SU-DHL-6 (cell line): ENCODE results near the gene PAIP2.

Source experiments
- H2AFZ ChIP-seq: fragments of 200-600 bp; sonication (generic); 2 replicates; pipeline ENCODE4 v1.6.1; 2014; ENCODE audit warnings: low read depth, mild to moderate bottlenecking, moderate library complexity, mixed read lengths, antibody characterized with exemption, low read length; ENCODE audit not compliant: severe bottlenecking
- H3F3A ChIP-seq: fragments of 200-600 bp; shearing (Covaris generic); 2 replicates; pipeline ENCODE4 v1.6.0; 2016; ENCODE audit warnings: antibody characterized with exemption, mild to moderate bottlenecking; ENCODE audit not compliant: insufficient read depth
- H3K27ac ChIP-seq: fragments of 200-600 bp; sonication (generic); 2 replicates; pipeline ENCODE4 v1.5.1; 2016; ENCODE audit warnings: low read depth, mild to moderate bottlenecking, low read length, moderate library complexity, mixed read lengths
- H3K27me3 ChIP-seq: fragments of 200-600 bp; sonication (generic), shearing (Covaris generic); 2 replicates; pipeline ENCODE4 v1.6.0; 2014; ENCODE audit warnings: mild to moderate bottlenecking, low read length
- H3K36me3 ChIP-seq: fragments of 200-600 bp; sonication (generic); 2 replicates; pipeline ENCODE4 v1.6.1; 2014; ENCODE audit warnings: mild to moderate bottlenecking, low read length, mixed read lengths
- H3K4me2 ChIP-seq: fragments of 300-600, 200-600 bp; shearing (Covaris generic), sonication (generic); 2 replicates; pipeline ENCODE4 v1.6.0; 2014; ENCODE audit warnings: low read length, low read depth, mild to moderate bottlenecking; ENCODE audit not compliant: poor library complexity, severe bottlenecking
- H3K4me3 ChIP-seq: fragments of 200-600 bp; sonication (generic); 2 replicates; pipeline ENCODE4 v1.5.1; 2014; ENCODE audit warnings: antibody characterized with exemption, low read length, mild to moderate bottlenecking, mixed read lengths; ENCODE audit not compliant: insufficient read depth, poor library complexity, severe bottlenecking
- H3K79me2 ChIP-seq: fragments of 200-600 bp; sonication (generic); 2 replicates; pipeline ENCODE4 v1.6.1; 2014; ENCODE audit warnings: mild to moderate bottlenecking, low read length, moderate library complexity; ENCODE audit not compliant: insufficient read depth
- H3K9ac ChIP-seq: fragments of 200-600 bp; sonication (generic); 2 replicates; pipeline ENCODE4 v1.7.0; 2014; ENCODE audit warnings: mild to moderate bottlenecking, low read length
- H3K9me2 ChIP-seq: fragments of 200-600 bp; sonication (generic); replicated peaks from 2 replicates; pipeline ENCODE4 v1.6.1; 2014; ENCODE audit warnings: low read length; ENCODE audit not compliant: insufficient read depth
- H3K9me3 ChIP-seq: fragments of 200-600 bp; sonication (generic); 2 replicates; pipeline ENCODE4 v1.6.1; 2014; ENCODE audit warnings: low read length, mixed read lengths; ENCODE audit not compliant: insufficient read depth
- H4K20me1 ChIP-seq: fragments of 200-600 bp; sonication (generic); 2 replicates; pipeline ENCODE4 v1.6.1; 2014; ENCODE audit warnings: low read depth, mild to moderate bottlenecking, antibody characterized with exemption, low read length, moderate library complexity, mixed read lengths
- EZH2phosphoT487 ChIP-seq: fragments of 200-600 bp; sonication (generic), shearing (Covaris generic); conservative IDR thresholded peaks from 2 replicates; pipeline ENCODE4 v1.6.1; 2018; ENCODE audit warnings: mild to moderate bottlenecking, antibody characterized with exemption, low read length, moderate library complexity, mixed read lengths
- TF ChIP-seq, protein P1 (sequence below): fragments of 200-600 bp; sonication (generic); IDR thresholded peaks from one replicate; pipeline ENCODE4 v1.5.1; 2017; ENCODE audit warnings: antibody characterized with exemption, mild to moderate bottlenecking, low read length, moderate library complexity; ENCODE audit not compliant: insufficient read depth, poor library complexity, severe bottlenecking

The PAIP2 gene

GRCh38 chr5:139374909-139375308 lies 33.3 kb downstream of the PAIP2 start:
- no peak overlapping the region for H3K9ac ChIP-seq
- no peaks in the 10 kb centered on the region for H3K36me3 ChIP-seq
- H3K4me3 ChIP-seq: no peak overlapping the region
- no peaks in the 10 kb centered on the region for H3K27me3 ChIP-seq
- H4K20me1 ChIP-seq: no peaks in the 10 kb centered on the region
- H2AFZ ChIP-seq: no peak overlapping the region
- H3K9me2 ChIP-seq: no peaks in the 10 kb centered on the region
- no peaks in the 10 kb centered on the region for H3K9me3 ChIP-seq
- no peaks in the 10 kb centered on the region for H3F3A ChIP-seq
- no peaks in the 10 kb centered on the region for H3K79me2 ChIP-seq
- H3K27ac ChIP-seq: no peak overlapping the region
- TF ChIP-seq, protein P1, sequence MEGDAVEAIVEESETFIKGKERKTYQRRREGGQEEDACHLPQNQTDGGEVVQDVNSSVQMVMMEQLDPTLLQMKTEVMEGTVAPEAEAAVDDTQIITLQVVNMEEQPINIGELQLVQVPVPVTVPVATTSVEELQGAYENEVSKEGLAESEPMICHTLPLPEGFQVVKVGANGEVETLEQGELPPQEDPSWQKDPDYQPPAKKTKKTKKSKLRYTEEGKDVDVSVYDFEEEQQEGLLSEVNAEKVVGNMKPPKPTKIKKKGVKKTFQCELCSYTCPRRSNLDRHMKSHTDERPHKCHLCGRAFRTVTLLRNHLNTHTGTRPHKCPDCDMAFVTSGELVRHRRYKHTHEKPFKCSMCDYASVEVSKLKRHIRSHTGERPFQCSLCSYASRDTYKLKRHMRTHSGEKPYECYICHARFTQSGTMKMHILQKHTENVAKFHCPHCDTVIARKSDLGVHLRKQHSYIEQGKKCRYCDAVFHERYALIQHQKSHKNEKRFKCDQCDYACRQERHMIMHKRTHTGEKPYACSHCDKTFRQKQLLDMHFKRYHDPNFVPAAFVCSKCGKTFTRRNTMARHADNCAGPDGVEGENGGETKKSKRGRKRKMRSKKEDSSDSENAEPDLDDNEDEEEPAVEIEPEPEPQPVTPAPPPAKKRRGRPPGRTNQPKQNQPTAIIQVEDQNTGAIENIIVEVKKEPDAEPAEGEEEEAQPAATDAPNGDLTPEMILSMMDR: no peak
- no peak for TF ChIP-seq EZH2phosphoT487
- H3K4me2 ChIP-seq: no peak overlapping the region

DNA sequence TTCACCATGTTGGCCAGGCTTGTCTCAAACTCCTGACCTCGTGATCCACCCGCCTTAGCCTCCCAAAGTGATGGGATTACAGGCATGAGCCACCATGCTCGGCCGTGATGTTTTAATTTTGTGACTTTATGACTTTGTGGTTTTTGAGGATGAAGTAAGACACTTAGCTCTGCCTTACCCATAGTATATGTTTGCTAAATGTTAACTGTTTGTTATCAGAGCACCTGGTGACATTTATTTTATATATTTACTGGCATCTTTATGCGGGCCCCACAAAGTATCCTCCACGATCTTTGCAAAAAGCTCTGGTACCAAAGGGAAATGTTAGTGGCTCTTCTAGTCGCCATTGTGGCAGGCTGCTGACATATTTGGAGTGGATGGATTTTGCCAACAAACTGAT lies 34.7 kb downstream of the PAIP2 start:
- no peaks in the 10 kb centered on the region for H3K36me3 ChIP-seq
- no peak overlapping the region for H2AFZ ChIP-seq
- H3K9ac ChIP-seq: no peak overlapping the region

GRCh38 chr5:139377226-139377625 lies 35.6 kb downstream of the PAIP2 start:
- no peak for TF ChIP-seq EZH2phosphoT487
- TF ChIP-seq, protein P1: no peak
- Histone ChIP-seq H2AFZ (no peak overlapping the region), H3K4me3 (no peak overlapping the region)

More for the DNA sequence above, 34.7 kb downstream of the PAIP2 start:
- Histone ChIP-seq H3K4me2 (no peak overlapping the region), H3K79me2 (no peaks in the 10 kb centered on the region), H3K27me3 (no peaks in the 10 kb centered on the region), H4K20me1 (no peaks in the 10 kb centered on the region), H3K4me3 (no peak overlapping the region), H3K27ac (no peak overlapping the region), H3K9me2 (no peaks in the 10 kb centered on the region), H3K9me3 (no peaks in the 10 kb centered on the region), H3F3A (no peaks in the 10 kb centered on the region)
- TF ChIP-seq, protein P1: no peak
- TF ChIP-seq EZH2phosphoT487: no peak

More at GRCh38 chr5:139377226-139377625, 35.6 kb downstream of the PAIP2 start:
- Histone ChIP-seq H3K9ac (no peak overlapping the region), H3K4me2 (no peak overlapping the region), H3F3A (no peaks in the 10 kb centered on the region), H3K79me2 (no peaks in the 10 kb centered on the region), H3K9me2 (no peaks in the 10 kb centered on the region), H3K27ac (no peak overlapping the region), H3K36me3 (no peaks in the 10 kb centered on the region), H3K9me3 (no peaks in the 10 kb centered on the region), H4K20me1 (no peaks in the 10 kb centered on the region), H3K27me3 (no peaks in the 10 kb centered on the region)
